HG02938 (cell line): Measurements from ENCODE around the gene GNG3.
"Not testable (repeated sequence)": the region's sequence is repeated elsewhere in the genome, so short reads cannot be mapped to it uniquely, and the experiment has no call there.

Source experiments
- ATAC-seq: cut with Tn5 transposase; IDR thresholded peaks from one replicate; pipeline ENCODE4 v1.9.1; 2021; ENCODE audit warnings: mild to moderate bottlenecking, moderate library complexity; ENCODE audit not compliant: unreplicated experiment

The GNG3 gene

GRCh38 chr11:62716206-62716605 is 8.7 kb downstream of the GNG3 start:
- ATAC-seq: no peak

DNA sequence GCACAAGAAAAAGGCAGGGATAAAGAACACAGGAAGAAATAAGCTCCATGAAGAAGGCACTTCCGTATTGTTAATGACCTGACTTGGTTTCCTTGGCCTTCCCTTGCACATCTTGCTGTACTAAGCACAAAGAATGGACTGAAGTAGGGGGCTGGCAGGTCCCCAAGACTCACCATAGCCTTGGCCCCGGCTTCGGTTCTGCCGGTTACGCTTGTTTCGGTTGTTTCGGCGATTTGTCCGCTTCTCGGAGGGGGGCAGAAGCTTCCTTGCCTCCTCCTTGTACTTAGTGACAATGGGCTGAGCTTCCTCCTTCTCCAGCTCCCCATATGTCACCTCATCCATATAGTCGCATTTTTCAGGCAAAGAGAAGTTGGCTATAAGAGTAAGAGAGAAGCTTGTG is 9.3 kb downstream of the GNG3 start:
- ATAC-seq: no peak

GRCh38 chr11:62719302-62719978 is 12.0 kb downstream of the GNG3 start:
- no peak for ATAC-seq

DNA sequence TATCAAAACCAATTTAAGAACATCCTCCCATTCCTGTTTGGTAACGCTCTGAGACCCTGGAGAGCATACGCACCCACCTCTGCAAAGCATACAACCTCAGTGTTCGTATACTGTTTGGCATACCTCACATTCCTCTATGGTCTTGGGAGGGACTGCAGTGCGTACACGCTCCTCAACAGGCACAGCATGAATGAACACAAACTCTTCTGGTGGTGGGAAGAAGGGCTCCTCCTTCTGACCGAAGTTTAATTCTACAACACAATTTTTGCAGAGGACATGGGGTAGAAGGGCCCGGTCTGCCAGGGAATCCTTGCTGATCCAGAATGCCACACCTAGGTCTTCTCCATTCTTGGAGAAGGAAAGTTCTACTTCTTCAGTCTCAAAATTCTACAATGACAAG is 14.5 kb downstream of the GNG3 start:
- ATAC-seq: no peak

- no peak for ATAC-seq
These were observed 16.7 kb downstream of the GNG3 start for GRCh38 chr11:62724171-62724570.

GRCh38 chr11:62725646-62726045 is 18.2 kb downstream of the GNG3 start:
- no peak for ATAC-seq

DNA sequence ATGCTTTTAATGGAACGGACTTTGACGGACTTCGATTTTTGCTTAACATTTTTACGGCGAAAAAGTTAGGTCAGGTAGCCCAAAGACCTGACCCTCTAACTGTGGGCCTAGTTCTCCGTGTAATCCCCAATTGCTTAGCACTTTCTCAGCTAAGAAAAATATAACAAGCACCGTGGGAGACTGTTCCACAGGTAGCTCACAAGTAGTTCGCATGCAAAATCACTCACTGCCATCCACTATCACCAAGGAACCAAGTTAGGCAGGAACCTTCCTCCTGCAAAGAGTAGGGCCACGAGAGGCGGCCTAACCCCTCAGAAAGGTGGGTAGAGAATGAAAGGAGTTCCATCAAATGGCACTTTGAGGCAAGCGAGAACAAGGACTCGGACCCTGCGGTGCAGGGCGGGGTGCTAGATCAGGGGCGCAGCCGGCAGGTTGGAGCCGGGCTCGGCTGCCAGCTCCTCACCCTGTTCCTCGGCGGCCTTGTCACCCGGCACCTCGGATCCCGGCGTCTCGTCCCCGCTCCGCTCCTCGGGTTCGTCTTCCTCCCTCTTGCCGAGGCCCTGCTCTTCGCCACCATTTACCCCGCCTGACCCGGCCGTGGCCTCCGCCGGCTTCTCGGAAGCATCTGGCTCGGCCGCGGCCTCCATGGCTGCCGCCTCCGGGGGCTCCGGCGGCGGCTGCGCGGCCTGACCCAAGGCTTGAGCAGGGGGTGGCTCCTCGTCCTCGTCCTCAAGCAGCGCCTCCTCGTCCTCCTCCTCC is 18.9 kb downstream of the GNG3 start:
- no peak for ATAC-seq

DNA sequence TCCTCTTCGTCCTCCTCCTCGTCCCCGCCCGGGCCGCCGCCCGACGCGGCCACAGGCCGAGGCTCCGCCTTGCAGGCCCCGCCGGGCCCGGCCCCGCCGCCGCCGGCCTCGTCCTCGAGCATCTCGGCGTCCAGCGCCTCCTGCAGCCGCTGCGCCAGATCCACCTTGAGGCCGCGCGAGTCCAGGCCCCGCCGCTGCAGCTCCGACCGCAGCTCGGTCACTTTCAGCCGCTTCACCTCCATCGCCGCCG is 19.4 kb downstream of the GNG3 start:
- no peak for ATAC-seq

DNA sequence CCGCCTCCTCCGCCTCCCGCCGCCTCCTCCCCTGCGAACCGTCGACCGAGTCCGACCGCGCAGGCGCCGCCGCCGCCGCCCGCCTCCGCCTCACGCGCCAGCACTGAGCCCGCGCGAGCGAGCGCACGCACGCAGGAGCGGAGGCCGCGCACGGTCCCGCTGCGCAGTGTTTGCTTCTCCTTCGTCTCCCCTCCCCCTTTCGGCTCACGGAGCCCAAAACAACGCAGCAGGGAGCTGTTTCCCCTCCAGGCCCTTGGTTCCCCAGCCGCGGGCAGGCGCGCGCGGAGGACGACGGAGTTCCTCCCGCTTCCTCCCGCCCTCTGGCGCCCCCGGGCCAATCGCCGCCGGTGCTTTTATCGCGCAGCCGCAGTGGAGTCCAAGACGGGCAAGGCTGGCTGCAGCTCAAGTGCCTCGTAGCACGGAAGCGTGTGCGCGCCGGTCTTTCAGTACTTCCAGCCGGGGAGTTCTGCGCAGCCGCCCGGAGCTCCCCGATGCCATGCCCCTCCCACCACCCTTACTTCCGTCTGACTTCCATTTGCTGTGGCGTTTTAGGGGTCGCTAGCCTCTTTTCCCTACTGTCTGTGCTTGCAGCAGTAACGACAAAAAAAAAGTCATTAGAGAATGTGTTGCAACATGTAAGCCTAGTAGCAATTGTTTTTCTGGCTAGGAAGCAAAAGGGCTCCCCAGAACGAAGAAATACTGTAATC is 19.8 kb downstream of the GNG3 start, which contains the start of gene HNRNPUL2:
HNRNPUL2 (minus strand) TSS at position 293 of the 707 bp plus-strand sequence. CDS start 301 bp downstream, outside the sequence.
- ATAC-seq: peak; percentile 53

DNA sequence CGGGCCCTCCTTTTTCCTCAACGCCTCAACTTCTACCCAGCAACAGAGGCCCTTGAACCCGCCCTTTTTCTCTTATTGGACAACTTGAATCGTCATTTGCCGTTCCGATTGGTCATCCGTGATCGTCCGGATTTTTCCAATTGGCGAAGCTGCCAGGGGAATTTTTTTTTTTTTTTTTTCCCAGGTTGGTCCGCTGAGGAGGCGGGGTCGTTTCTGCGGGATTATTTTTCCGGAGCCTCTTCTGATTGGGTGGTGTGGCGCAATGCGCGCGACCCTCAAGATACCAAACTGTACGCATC is 20.3 kb downstream of the GNG3 start:
- ATAC-seq: peak; percentile 49

- ATAC-seq: no peak
These were observed 20.9 kb downstream of the GNG3 start, which contains the start of gene TTC9C for GRCh38 chr11:62728171-62728988. Gene TTC9C, plus strand, starts transcription at chr11:62728486. Its CDS starts 363 bp downstream, at chr11:62728849.

DNA sequence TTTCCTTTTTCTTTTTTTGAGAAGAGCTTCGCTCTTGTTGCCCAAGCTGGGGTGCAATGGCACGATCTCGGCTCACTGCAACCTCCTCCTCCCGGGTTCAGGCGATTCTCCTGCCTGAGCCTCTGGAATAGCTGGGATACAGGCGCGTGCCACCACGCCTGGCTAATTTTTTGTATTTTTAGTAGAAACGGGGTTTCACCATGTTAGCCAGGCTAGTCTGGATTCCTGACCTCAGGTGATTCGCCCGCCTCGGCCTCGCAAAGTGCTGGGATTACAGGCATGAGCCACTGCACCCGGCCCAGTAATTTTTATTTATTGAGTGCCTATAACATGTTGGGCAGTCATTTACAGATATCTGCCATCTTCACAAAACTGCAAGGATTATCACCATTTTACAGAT is 22.6 kb downstream of the GNG3 start:
- ATAC-seq: not testable (repeated sequence)

- no peak for ATAC-seq
These were observed 25.4 kb downstream of the GNG3 start for GRCh38 chr11:62732830-62733229.

DNA sequence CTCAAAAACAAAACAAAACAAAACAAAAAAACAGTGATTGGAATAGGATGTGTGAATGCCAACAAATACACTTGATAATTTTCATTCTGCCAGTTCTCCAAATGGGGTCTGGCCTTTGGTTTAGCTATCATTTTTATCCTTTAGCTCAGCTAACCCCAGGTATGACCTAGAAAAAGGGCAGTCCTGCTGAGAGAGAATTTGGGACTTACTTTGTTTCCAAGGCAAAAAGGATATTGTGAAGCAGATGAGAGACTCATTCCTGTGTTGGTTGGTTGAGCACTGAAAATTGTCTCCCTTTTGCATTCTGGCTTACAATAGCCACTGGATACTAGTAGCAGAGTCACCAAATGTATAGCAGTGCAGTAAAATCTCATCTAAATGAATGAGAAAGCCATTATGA is 29.7 kb downstream of the GNG3 start:
- no peak for ATAC-seq

DNA sequence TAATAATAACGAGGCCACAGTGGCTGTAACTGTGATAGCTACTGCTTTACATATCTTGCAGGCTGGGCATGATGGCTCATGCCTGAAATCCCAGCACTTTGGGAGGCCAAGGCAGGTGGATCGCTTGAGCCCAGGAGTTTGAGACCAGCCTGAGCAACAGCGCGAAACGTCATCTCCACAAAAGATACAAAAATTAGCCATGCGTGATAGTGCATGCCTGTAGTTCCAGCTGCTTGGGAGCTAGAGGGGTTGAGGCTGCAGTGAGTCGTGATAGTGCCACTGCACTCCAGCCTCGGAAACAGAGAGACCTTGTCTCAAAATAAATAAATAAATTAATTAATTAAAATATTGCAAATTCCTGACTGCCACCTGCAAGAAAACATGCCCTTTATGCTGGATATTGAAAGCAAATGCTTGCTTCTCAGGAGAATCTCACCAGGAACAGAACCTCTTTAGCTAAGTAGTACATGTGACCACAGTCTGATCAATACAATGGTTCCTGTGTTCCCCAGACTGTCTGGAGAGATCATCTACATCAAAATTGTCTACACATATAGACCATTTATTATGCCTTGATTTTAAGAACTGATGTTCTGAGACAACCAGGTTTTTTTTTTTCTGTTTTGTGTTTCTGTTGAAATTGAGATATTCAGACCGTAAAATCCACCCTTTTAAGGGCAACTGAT is 40.1 kb downstream of the GNG3 start:
- no peak for ATAC-seq

DNA sequence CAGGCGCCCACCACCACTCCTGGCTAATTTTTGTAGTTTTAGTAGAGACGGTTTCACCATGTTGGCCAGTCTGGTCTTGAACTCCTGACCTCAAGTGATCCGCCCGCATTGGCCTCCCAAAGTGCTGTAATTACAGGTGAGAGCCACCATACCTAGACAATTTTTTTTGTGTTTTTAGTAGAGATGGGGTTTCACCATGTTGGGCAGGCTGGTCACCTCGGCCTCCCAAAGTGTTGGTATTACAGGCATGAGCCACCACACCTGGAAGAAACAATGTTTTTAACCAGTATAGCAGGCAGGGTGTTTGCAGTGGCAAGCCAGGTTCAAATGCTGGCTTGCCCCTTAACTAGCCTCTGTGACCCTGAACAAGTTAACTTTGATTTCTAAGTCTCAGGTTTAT is 42.5 kb downstream of the GNG3 start:
- not testable (repeated sequence) for ATAC-seq

DNA sequence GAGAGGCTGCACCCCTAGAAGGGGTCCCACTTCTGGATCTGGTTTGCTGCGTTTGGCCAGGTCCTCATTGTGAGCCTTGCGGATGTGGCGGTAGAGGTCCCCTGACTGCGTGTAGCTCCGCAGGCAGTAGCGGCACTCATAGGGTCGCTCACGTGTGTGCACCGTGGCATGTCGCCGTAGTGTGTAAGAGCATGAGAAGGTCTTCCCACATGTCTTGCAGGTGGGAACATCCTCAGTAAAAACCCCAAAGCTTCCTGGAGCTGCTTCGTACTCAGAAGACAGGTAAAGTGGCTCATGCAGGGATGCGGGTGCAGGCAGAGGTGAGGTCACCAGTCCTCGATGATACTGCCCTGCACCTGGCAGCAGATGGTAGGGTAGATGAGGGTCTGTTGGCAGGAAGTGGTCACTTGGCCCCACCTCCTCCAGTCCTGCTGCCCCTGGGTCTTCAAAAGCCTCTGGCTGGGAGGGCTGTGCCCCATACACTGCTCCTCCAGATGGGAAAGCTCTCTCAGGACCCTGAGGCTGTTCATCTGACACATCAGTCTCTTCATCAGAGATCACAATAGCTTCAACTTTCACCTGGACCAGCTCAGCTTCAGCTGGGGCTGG is 44.8 kb downstream of the GNG3 start:
- ATAC-seq: no peak

DNA sequence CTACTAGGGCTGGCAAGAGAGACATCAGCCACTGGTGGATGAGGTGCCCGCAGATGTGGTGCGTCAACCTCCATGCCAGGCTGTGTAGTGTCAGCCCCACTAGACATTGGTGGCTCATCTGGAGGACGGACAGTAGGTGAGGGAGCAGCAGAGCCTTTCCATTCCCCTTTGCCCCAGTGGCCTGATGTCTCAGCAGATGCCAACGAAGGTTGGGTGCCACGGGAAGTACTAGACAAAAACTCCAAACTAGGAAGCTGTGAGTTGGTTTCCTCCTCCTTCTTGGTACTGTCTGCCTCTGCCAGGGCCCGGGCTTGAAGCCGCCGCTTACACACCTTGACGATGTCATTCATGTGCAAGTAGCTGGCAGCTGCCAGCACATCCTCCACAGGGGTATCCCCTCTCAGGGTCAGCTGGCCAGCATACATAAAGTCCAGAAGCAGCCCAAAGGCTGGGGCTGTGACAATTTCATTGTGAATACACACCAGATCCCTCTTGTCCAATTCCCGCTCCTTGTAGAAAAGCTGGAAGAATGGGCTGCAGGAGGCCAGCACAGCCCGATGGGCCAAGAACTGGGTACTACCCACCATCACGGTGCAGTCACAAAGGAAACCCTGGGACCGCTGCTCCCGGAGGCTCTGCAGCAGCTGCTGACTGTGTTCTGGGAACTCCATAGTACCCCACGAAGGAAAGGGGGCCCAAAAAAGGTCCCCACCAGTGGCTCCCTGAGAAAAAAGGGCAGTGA is 45.7 kb downstream of the GNG3 start:
- ATAC-seq: no peak

- ATAC-seq: peak; percentile 96
These were observed 46.5 kb downstream of the GNG3 start, which contains the start of gene ZBTB3 for GRCh38 chr11:62753736-62754603. Gene ZBTB3, minus strand, starts transcription at chr11:62754160. Its CDS starts 496 bp downstream, at chr11:62753664.
